SK-N-MC (cell line): ENCODE data around the gene COIL.

ENCODE experiments used
- DNase-seq: peaks from one replicate; pipeline ENCODE4 v3.0.0-alpha.2; 2011; ENCODE audit warnings: low read depth, low spot score
- H3K27ac ChIP-seq: fragments of 200-600 bp; sonication (generic); 2 replicates; pipeline ENCODE4 v1.5.1; 2016; ENCODE audit warnings: mixed run types
- H3K36me3 ChIP-seq: fragments of 200-600 bp; sonication (generic); 2 replicates; pipeline ENCODE4 v1.6.1; 2017; ENCODE audit warnings: antibody characterized with exemption, low read length, mixed read lengths; ENCODE audit not compliant: insufficient read depth
- H3K4me3 ChIP-seq: fragments of 200-600 bp; sonication (generic); 2 replicates; pipeline ENCODE4 v1.5.1; 2016
- H3K9ac ChIP-seq: fragments of 200-600 bp; sonication (generic); 2 replicates; pipeline ENCODE4 v1.8.0; 2017; ENCODE audit warnings: mixed run types, mixed read lengths; ENCODE audit not compliant: insufficient read length
- H3K9me3 ChIP-seq: fragments of 200-600 bp; sonication (generic); 2 replicates; pipeline ENCODE4 v1.6.1; 2017; ENCODE audit warnings: low read depth, mild to moderate bottlenecking, antibody characterized with exemption, low read length, moderate library complexity, mixed read lengths
- EZH2 ChIP-seq: fragments of 200-600 bp; sonication (generic); IDR thresholded peaks from one replicate; pipeline ENCODE4 v1.6.1; 2017; ENCODE audit warnings: antibody characterized with exemption
- FOXP2 ChIP-seq: optimal IDR thresholded peaks from 2 replicates; pipeline ENCODE3; 2011; ENCODE audit warnings: mild to moderate bottlenecking, moderate library complexity; ENCODE audit not compliant: insufficient read depth; ENCODE audit errors: extremely low read length, control extremely low read depth
- POLR2AphosphoS5 ChIP-seq: IDR thresholded peaks from 2 replicates; pipeline ENCODE4 v1.6.1; 2012; ENCODE audit warnings: mild to moderate bottlenecking, low read depth, low read length, borderline replicate concordance

COIL gene

GRCh38 chr17:56925088-56925487 lies 35.8 kb downstream of the COIL start:
- Histone ChIP-seq H3K4me3 (no peak overlapping the region), H3K9ac (no peak overlapping the region), H3K9me3 (peaks cover 5% of the 10 kb centered on the region; the same call in 1 of the 2 replicates), H3K36me3 (no peaks in the 10 kb centered on the region), H3K27ac (no peak overlapping the region)
- DNase-seq: no peak
- TF ChIP-seq POLR2AphosphoS5 (no peak), EZH2 (no peak), FOXP2 (no peak)

GRCh38 chr17:56919717-56920116 lies 41.1 kb downstream of the COIL start:
- Histone ChIP-seq H3K9me3 (no peaks in the 10 kb centered on the region), H3K9ac (no peak overlapping the region), H3K36me3 (no peaks in the 10 kb centered on the region), H3K27ac (no peak overlapping the region), H3K4me3 (no peak overlapping the region)
- DNase-seq: no peak
- TF ChIP-seq FOXP2 (no peak), EZH2 (no peak), POLR2AphosphoS5 (no peak)

DNA sequence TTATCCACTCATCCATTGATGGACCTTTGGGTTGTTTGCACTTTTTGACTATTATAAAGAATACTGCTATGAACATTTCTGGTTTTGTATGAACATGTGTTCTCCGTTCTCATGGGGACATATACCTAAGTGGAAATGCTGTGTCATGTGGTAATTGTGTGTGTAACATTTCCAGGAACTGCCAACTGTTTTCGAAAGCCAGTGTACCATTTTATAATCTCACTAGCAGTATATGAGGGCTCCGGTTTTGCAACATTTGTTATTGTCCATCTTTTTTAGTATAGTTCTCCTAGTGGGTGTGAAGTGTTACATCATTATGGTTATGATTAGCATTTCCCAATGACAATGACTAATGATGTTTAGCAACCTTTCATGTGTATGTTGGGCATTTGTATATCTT lies 41.9 kb downstream of the COIL start:
- H3K36me3 ChIP-seq: no peaks in the 10 kb centered on the region
- H3K9me3 ChIP-seq: no peaks in the 10 kb centered on the region
- no peak for TF ChIP-seq POLR2AphosphoS5
- TF ChIP-seq EZH2: no peak
- no peak for TF ChIP-seq FOXP2
- H3K27ac ChIP-seq: no peak overlapping the region
- DNase-seq: no peak
- H3K4me3 ChIP-seq: no peak overlapping the region
- H3K9ac ChIP-seq: no peak overlapping the region

DNA sequence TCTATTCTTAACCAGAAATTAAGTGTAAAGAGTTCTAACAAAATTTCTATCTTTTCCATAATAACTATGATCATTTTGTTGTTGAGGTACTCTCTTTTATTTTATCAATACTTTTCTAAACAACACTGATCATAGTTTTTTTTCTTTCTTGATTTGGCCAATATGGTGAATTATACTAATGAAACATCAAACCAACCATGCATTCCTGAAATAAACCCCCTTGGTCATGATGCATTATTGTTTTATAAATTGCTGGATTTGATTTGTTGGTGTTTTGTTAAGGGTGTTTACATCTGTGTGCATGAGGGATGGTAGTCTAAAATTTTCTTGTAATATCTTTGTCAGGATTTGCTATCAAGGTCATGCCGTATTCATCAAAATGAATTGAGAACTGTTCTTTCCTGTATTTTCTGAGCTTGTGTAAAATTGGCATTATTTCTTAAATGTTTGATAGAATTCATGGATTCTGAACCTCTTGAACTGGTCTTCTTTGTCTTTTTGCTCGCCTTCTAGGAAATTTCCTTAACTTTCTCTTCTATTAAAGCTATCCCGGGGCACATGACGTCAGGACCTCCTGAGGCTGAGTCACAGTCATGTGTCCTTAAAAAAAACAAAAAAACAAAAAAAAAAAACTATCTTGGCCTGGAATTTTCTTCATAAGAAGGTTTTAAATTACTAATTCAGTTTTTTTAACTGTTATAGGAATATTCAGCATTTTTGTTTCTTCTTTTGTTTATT lies 43.1 kb downstream of the COIL start:
- TF ChIP-seq FOXP2 (no peak), EZH2 (no peak), POLR2AphosphoS5 (no peak)
- Histone ChIP-seq H3K9ac (no peak overlapping the region), H3K4me3 (no peak overlapping the region), H3K27ac (no peak overlapping the region), H3K9me3 (no peaks in the 10 kb centered on the region), H3K36me3 (no peaks in the 10 kb centered on the region)
- DNase-seq: no peak

DNA sequence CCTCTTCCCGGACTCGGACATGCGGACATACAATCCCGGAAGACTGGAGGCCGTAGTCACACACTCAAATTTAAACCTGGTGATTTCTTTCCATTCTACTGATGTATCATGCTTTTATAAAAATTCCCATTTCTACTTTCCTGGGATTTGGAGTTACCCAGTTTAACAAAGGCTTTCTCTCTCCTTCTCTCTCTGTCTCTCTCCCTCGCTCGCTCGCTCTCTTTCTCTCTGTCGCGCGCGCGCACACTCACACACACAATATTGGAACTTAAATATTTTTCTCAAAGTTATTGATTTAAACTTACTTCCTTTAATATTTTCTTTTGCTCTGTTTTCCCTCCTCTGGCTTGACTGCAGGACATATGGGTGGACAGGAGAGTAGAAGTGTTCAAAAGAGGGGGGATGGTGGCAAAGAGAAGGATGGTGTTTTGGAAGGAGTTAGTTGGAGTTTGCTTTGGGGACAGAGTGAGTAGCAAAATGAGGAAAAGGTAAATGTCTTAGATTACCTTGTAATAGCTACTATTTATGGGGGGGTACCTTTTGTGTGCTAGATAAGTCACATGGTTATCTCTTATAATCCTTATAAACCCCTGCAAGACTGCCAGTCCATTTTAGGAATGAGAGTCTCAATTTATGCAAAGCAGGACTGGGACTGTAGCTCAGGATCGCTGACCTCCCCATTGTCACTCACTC lies 46.1 kb downstream of the COIL start:
- Histone ChIP-seq H3K27ac (peak overlapping the region; percentile 9; the same call in 1 of the 2 replicates), H3K9ac (peak overlapping the region; percentile 88)
- no peak for DNase-seq

DNA sequence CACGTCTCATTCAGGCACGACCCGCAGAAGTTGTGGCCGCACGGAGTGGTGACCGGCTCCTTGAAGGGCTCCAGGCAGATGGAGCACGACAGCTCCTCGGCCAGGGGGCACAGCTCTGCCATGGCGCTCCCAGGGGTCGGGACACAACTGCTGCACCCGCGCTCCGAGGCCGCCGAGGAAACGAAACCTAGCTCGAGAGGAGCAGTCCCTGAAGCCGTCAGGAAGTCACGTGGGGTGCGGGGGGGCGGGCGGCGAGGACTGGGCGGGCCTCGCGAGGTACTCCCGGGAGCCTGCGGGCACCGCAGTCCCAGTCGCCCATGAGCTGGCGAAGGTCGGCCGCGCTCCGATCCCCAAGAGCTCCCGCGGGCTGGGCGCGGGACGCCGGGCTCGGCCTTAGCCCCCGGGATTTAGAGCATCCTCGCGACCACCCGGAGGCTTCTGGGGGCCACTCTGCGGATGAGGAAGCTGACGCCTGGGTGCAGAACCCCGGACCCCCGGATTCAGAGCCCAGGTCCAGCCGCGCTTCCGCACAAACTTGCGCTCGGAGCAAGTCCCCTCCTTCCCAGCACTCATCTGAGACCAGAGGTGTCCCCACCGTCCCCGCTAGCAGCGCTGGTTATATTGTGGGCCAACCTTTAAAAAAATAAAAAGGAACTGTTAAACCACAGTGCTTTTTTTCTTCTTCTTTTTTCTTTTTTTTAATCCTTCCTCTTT lies 46.8 kb downstream of the COIL start, which contains the start of gene TRIM25:
Gene TRIM25 (minus strand): TSS at position 183 of the 714 bp plus-strand sequence. CDS start 61 bp downstream, at position 122.
- DNase-seq: no peak
- Histone ChIP-seq H3K27ac (peak within 1 kb of the TSS; percentile 9; the same call in 1 of the 2 replicates), H3K9ac (peak within 1 kb of the TSS; percentile 88), H3K4me3 (peak within 1 kb of the TSS; percentile 99), H3K36me3 (no peaks in the 10 kb centered on the region), H3K9me3 (no peaks in the 10 kb centered on the region)
- TF ChIP-seq POLR2AphosphoS5 (peak; percentile 98), EZH2 (no peak)

More for the DNA sequence above, 46.1 kb downstream of the COIL start:
- no peaks in the 10 kb centered on the region for H3K36me3 ChIP-seq
- H3K4me3 ChIP-seq: peak overlapping the region; percentile 99
- no peaks in the 10 kb centered on the region for H3K9me3 ChIP-seq
- TF ChIP-seq FOXP2 (no peak), POLR2AphosphoS5 (peak; percentile 27; the same call in 1 of the 2 replicates)

DNA sequence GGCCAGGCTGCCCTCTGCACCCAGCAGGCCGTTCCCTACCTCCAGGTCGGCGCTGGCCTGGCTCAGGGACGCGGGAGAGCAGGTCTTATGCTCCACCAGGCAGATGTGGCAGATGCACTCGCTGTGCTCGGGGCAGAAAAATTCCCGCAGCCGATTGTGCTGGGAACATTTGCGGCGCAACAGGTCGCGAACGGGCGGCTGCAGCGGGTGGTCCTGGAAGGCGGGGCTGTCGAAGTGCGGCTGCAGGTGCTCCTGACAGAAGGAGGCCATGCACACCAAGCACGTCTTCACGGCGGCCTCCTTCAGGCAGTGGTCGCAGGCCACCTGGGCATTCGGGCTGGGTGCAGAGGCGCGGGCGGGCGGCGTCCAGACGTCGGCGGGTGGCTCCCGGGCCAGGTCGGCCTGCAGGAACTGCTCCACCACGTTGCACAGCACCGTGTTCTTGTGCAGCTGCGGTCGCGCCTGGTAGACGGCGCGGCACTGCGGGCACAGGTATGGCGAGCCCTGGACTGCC lies 47.4 kb downstream of the COIL start:
- H3K27ac ChIP-seq: no peak overlapping the region
- no peak for TF ChIP-seq FOXP2
- TF ChIP-seq EZH2: no peak
- TF ChIP-seq POLR2AphosphoS5: no peak
- peaks cover under 1% of the 10 kb centered on the region; the same call in 1 of the 2 replicates for H3K36me3 ChIP-seq
- DNase-seq: no peak
- no peaks in the 10 kb centered on the region for H3K9me3 ChIP-seq
- peak overlapping the region; percentile 99 for H3K4me3 ChIP-seq
- H3K9ac ChIP-seq: peak overlapping the region; percentile 88

DNA sequence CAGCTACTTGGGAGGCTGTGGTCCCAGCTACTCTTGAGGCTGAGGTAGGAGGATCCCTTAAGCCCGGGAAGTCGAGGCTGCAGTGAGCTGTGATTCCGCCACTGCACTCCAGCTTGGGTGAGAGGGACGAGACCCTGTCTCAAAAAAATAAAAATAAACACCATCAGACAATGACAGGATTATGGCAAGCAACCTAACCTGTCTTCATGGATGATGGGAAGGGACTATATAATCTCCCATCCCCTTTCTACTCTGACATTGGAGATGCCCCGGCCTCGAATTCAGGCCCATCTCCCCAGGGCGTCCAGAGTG lies 47.9 kb downstream of the COIL start:
- DNase-seq: no peak
- Histone ChIP-seq H3K9me3 (no peaks in the 10 kb centered on the region), H3K9ac (peak overlapping the region; percentile 88), H3K27ac (no peak overlapping the region), H3K36me3 (peaks cover 5% of the 10 kb centered on the region; the same call in 1 of the 2 replicates), H3K4me3 (peak overlapping the region; percentile 99)
- no peak for TF ChIP-seq EZH2
- TF ChIP-seq FOXP2: no peak
- no peak for TF ChIP-seq POLR2AphosphoS5
